ENCODE data around the gene IL17C.

DNA sequence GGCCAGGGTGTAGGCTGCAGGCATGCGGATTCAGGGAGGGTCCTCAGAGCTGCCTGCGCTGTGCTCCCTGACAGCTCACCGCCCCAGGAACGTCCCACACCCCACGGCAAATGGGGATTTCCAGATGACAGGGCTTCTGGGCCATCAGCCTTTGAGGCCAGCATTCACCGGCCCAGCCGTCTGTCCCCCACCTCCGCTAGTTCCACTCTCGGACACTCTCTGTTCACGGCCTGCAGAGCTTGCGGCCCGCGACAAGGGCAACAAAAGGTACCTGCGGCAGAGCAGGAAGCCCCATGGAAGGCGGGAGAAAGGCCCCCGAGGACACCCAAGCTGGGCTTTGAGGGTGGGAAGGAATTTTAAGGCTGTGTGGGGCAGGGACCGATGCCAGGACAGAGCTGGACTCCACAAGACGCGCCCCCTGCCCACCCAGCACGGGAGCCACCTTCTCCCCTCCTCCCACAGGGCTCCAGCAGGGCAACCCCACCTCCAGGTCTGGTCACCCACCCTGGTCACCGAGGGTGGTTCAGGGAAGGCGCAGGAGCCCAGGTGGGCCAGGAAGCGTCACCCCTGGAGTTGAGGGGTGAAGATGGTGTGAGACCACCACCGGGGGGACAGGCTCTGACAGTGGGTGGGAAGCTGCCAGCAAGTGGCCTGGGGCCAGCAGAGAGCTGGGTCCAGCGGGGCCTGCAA, 18.1 kb downstream of the IL17C start:
- TF ChIP-seq, protein P1, sequence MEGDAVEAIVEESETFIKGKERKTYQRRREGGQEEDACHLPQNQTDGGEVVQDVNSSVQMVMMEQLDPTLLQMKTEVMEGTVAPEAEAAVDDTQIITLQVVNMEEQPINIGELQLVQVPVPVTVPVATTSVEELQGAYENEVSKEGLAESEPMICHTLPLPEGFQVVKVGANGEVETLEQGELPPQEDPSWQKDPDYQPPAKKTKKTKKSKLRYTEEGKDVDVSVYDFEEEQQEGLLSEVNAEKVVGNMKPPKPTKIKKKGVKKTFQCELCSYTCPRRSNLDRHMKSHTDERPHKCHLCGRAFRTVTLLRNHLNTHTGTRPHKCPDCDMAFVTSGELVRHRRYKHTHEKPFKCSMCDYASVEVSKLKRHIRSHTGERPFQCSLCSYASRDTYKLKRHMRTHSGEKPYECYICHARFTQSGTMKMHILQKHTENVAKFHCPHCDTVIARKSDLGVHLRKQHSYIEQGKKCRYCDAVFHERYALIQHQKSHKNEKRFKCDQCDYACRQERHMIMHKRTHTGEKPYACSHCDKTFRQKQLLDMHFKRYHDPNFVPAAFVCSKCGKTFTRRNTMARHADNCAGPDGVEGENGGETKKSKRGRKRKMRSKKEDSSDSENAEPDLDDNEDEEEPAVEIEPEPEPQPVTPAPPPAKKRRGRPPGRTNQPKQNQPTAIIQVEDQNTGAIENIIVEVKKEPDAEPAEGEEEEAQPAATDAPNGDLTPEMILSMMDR (IDR thresholded peaks at IDR 0.05): no peak
- TF ChIP-seq POLR2AphosphoS5 (IDR thresholded peaks at IDR 0.05): no peak

All from prostate gland (tissue), 2 donors.